Liver (tissue), 9 donors: ENCODE data around the gene STAT5A. TPM values are rescaled to one million over a fixed set of nuclear protein-coding genes. Genes with fewer than 3 reads are reported as not detected.

Experiments used
- DNase-seq: peaks from one replicate; pipeline ENCODE4 v3.0.0-alpha.2; 2017; ENCODE audit warnings: low spot score
- H3K27ac ChIP-seq, 2 donors: one replicate each; pipeline ENCODE4 v1.7.0; 2013; ENCODE audit warnings: inconsistent platforms in 2 of 2, low read length in 2 of 2, control low read depth in 1 of 2, low read depth in 1 of 2, mild to moderate bottlenecking in 1 of 2
- H3K27me3 ChIP-seq, 4 donors: one replicate each; pipeline versions ENCODE4 v1.6.1 to v1.7.0; 2013; ENCODE audit warnings: low read length in 3 of 4, inconsistent platforms in 1 of 4, mild to moderate bottlenecking in 1 of 4, moderate library complexity in 1 of 4; ENCODE audit not compliant: control insufficient read depth in 4 of 4, insufficient read depth in 4 of 4
- H3K36me3 ChIP-seq, 4 donors: one replicate each; pipeline versions ENCODE4 v1.6.1 to v1.7.0; 2013; ENCODE audit warnings: low read length in 3 of 4, mild to moderate bottlenecking in 3 of 4, low read depth in 1 of 4, moderate library complexity in 1 of 4; ENCODE audit not compliant: control insufficient read depth in 4 of 4, insufficient read depth in 3 of 4
- H3K4me1 ChIP-seq, 4 donors: one replicate each; pipeline versions ENCODE4 v1.6.1 to v1.7.0; 2013; ENCODE audit warnings: low read length in 3 of 4, mild to moderate bottlenecking in 3 of 4, moderate library complexity in 1 of 4; ENCODE audit not compliant: control insufficient read depth in 4 of 4, insufficient read depth in 4 of 4
- H3K4me3 ChIP-seq, 3 donors: one replicate each; pipeline versions ENCODE4 v1.6.1 to v1.7.0; 2013; ENCODE audit warnings: low read length in 3 of 3, control low read depth in 1 of 3, low read depth in 1 of 3, mild to moderate bottlenecking in 1 of 3
- H3K9ac ChIP-seq, 2 donors: one replicate each; pipeline ENCODE4 v1.7.0; 2013; ENCODE audit warnings: low read length in 2 of 2, mild to moderate bottlenecking in 2 of 2, moderate library complexity in 2 of 2, control low read depth in 1 of 2, low read depth in 1 of 2
- H3K9me3 ChIP-seq, 4 donors: one replicate each; pipeline versions ENCODE4 v1.6.1 to v1.7.0; 2013; ENCODE audit warnings: low read length in 3 of 4; ENCODE audit not compliant: control insufficient read depth in 4 of 4
- ATF3 ChIP-seq: IDR thresholded peaks from 2 replicates; pipeline ENCODE4 v1.6.1; 2016; ENCODE audit warnings: antibody characterized with exemption
- CTCF ChIP-seq: fragments of 150-350 bp; IDR thresholded peaks from 2 replicates; pipeline ENCODE4 v1.5.1; 2017; ENCODE audit warnings: improper control_type of control experiment, low read depth, low read length; ENCODE audit not compliant: missing input control
- EGR1 ChIP-seq, 2 donors: IDR thresholded peaks; 2 replicates each; pipeline ENCODE4 v1.6.1; 2016 to 2018; ENCODE audit warnings: antibody characterized with exemption in 2 of 2, low read depth in 2 of 2
- FOXA1 ChIP-seq: IDR thresholded peaks from 2 replicates; pipeline ENCODE4 v1.6.1; 2016; ENCODE audit warnings: antibody characterized with exemption
- FOXA2 ChIP-seq: IDR thresholded peaks from 2 replicates; pipeline ENCODE4 v1.6.1; 2016; ENCODE audit warnings: antibody characterized with exemption
- GABPA ChIP-seq, 2 donors: IDR thresholded peaks in 1 of 2; conservative IDR thresholded peaks in 1 of 2; 2 replicates each; pipeline ENCODE4 v1.6.1; 2016; ENCODE audit warnings: antibody characterized with exemption in 2 of 2, mild to moderate bottlenecking in 1 of 2, moderate library complexity in 1 of 2
- HNF4G ChIP-seq: IDR thresholded peaks from 2 replicates; pipeline ENCODE4 v1.6.1; 2016; ENCODE audit warnings: antibody characterized with exemption
- MAX ChIP-seq: IDR thresholded peaks from 2 replicates; pipeline ENCODE4 v1.6.1; 2016; ENCODE audit warnings: antibody characterized with exemption
- NR2F2 ChIP-seq: IDR thresholded peaks from 2 replicates; pipeline ENCODE4 v1.6.1; 2016; ENCODE audit warnings: antibody characterized with exemption
- RAD21 ChIP-seq, 2 donors: IDR thresholded peaks; 2 replicates each; pipeline ENCODE4 v1.6.1; 2016; ENCODE audit warnings: antibody characterized with exemption in 2 of 2, mild to moderate bottlenecking in 2 of 2
- REST ChIP-seq: IDR thresholded peaks from 2 replicates; pipeline ENCODE4 v1.6.1; 2016; ENCODE audit warnings: antibody characterized with exemption, mild to moderate bottlenecking
- TAF1 ChIP-seq: conservative IDR thresholded peaks from 2 replicates; pipeline ENCODE4 v1.6.1; 2016; ENCODE audit warnings: antibody characterized with exemption, mild to moderate bottlenecking
- YY1 ChIP-seq: IDR thresholded peaks from 2 replicates; pipeline ENCODE4 v1.6.1; 2016; ENCODE audit warnings: antibody characterized with exemption, mild to moderate bottlenecking
- ZBTB33 ChIP-seq: IDR thresholded peaks from 2 replicates; pipeline ENCODE4 v1.6.1; 2016; ENCODE audit warnings: antibody characterized with exemption
- WGBS: extraction: QIAGEN DNeasy Blood & Tissue Kit; methylation state at CpG from one replicate; pipeline ENCODE4 v1.1.7; 2013; 5-methylcytosine and 5-hydroxymethylcytosine counted together
- polyA plus RNA-seq, 2 donors: library from polyadenylated mRNA; stranded (reverse) in 1 of 2; unstranded in 1 of 2; fragments of 200-250 nt in 1 of 2; fragments of >200 nt in 1 of 2; fragmentation: Nextera tagmentation in 1 of 2; extraction: Ambion mirVana in 1 of 2; gene quantifications; one replicate each; pipeline versions ENCODE4 v1.2.1 to v1.2.3, GENCODE V29; 2013 to 2015
- total RNA-seq, 2 donors: library from RNA; depleted of rRNA; stranded (reverse); fragments of >200 nt; gene quantifications; one replicate each; pipeline ENCODE4 v1.2.3, GENCODE V29; 2014
- donor health status: healthy.
- donor health status: healthy.
- donor health status: healthy.
- donor health status: healthy.
- donor health status: healthy.

STAT5A gene
- total and polyA plus RNA-seq, 4 donors = 1.7 to 37.7 (median 8.9) TPM

- no peak for TF ChIP-seq ATF3
Measured at GRCh38 chr17:42312285-42313130, 24.2 kb downstream of the STAT5A start (continued).

- H3K4me1 ChIP-seq = peaks cover 3 to 37% (median 29%) of the 10 kb centered on the region in 4 donors
- H3K27me3 ChIP-seq = no peaks in the 10 kb centered on the region
- TF ChIP-seq GABPA (IDR thresholded peaks at IDR 0.05 in 1 of 2, conservative IDR thresholded peaks at IDR 0.05 in 1 of 2) (no peak), RAD21 (IDR thresholded peaks at IDR 0.05) (no peak), MAX (no peak), FOXA2 (no peak), YY1 (no peak), NR2F2 (no peak), ATF3 (no peak), FOXA1 (no peak), TAF1 (no peak), HNF4G (no peak), CTCF (no peak), EGR1 (IDR thresholded peaks at IDR 0.05; ENCODE audit: low read depth in 2 of 2) (no peak), ZBTB33 (no peak), REST (no peak)
- no peak overlapping the region for H3K9ac ChIP-seq
- WGBS = 92% methylated on average over 4 of the region's 4 CpGs
- no peaks in the 10 kb centered on the region for H3K9me3 ChIP-seq
- no peak overlapping the region for H3K4me3 ChIP-seq
- H3K36me3 ChIP-seq = peaks cover 9 to 50% (median 43%) of the 10 kb centered on the region in 4 donors
- no peak for DNase-seq
- peak overlapping the region in 1 of 2 donors; percentile 20 for H3K27ac ChIP-seq
Measured at GRCh38 chr17:42313389-42313772, 25.1 kb downstream of the STAT5A start.
